T-helper 2 cell treated with Interferon-gamma antibody and Interleukin-4, amounts not matched to agents 5 μg/mL and 100 μg/mL, for 36 hours (primary cell): ENCODE measurements around the gene LTN1.
A peak's percentile ranks its signal among the peaks of the same experiment; 100 is the strongest.
"Not testable (repeated sequence)": the region's sequence is repeated elsewhere in the genome, so short reads cannot be mapped to it uniquely, and the experiment has no call there.

Experiments used
- DNase-seq: peaks from one replicate; pipeline ENCODE4 v3.0.0; 2021; ENCODE audit warnings: low spot score
- H3K27ac Mint-ChIP-seq: one replicate; pipeline ENCODE4 v1.8.0; 2021; ENCODE audit warnings: mild to moderate bottlenecking, mixed read lengths
- H3K27me3 Mint-ChIP-seq: one replicate; pipeline ENCODE4 v1.8.0; 2021; ENCODE audit warnings: low read depth, mixed read lengths
- H3K36me3 Mint-ChIP-seq: one replicate; pipeline ENCODE4 v1.8.0; 2021; ENCODE audit warnings: low read depth, mixed read lengths
- H3K4me1 Mint-ChIP-seq: one replicate; pipeline ENCODE4 v1.8.0; 2021; ENCODE audit warnings: low read depth, mixed read lengths
- H3K4me3 Mint-ChIP-seq: one replicate; pipeline ENCODE4 v1.8.0; 2022; ENCODE audit warnings: mild to moderate bottlenecking, moderate library complexity, mixed read lengths
- H3K9me3 Mint-ChIP-seq: one replicate; pipeline ENCODE4 v1.8.0; 2021; ENCODE audit warnings: mixed read lengths

Gene LTN1

GRCh38 chr21:28931708-28932372, 60.8 kb downstream of the LTN1 start:
- Mint-ChIP-seq H3K36me3 (peaks cover 35% of the 10 kb centered on the region), H3K27ac (peak overlapping the region; percentile 16)
- not testable (repeated sequence) for H3K9me3 Mint-ChIP-seq, H3K27me3 Mint-ChIP-seq, H3K4me3 Mint-ChIP-seq, DNase-seq, H3K4me1 Mint-ChIP-seq

GRCh38 chr21:28928578-28929420, 63.9 kb downstream of the LTN1 start:
- H3K4me1 Mint-ChIP-seq: peaks cover 3% of the 10 kb centered on the region
- H3K4me3 Mint-ChIP-seq: no peak overlapping the region

DNA sequence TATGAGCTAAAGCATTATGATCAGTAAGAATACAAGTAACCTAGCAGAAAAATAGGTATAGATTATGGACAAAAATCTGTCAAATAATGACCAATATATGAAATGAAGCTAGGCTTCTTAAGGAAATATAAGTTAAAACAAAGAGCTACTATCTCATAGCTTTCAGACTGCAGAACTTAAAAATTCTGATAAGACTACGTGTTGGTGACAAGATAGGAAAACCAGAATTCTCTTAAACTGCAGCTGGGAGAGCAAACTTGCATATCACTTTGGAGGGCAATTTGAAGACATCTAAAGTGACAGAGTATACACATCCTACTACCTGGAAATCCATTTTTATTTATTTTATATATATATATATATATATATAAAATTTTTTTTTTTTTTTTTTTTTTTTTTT, 65.5 kb downstream of the LTN1 start:
- Mint-ChIP-seq H3K27me3 (no peaks in the 10 kb centered on the region), H3K36me3 (peaks cover 30% of the 10 kb centered on the region), H3K27ac (no peak overlapping the region), H3K4me1 (peaks cover 2% of the 10 kb centered on the region), H3K9me3 (no peaks in the 10 kb centered on the region), H3K4me3 (no peak overlapping the region)
- no peak for DNase-seq

More at GRCh38 chr21:28928578-28929420, 63.9 kb downstream of the LTN1 start:
- Mint-ChIP-seq H3K9me3 (no peaks in the 10 kb centered on the region), H3K36me3 (peaks cover 36% of the 10 kb centered on the region), H3K27ac (no peak overlapping the region), H3K27me3 (no peaks in the 10 kb centered on the region)
- no peak for DNase-seq

GRCh38 chr21:28923439-28923975, 69.2 kb downstream of the LTN1 start:
- no peak overlapping the region for H3K27ac Mint-ChIP-seq
- no peaks in the 10 kb centered on the region for H3K9me3 Mint-ChIP-seq
- DNase-seq: no peak
- no peaks in the 10 kb centered on the region for H3K4me1 Mint-ChIP-seq
- peaks cover 24% of the 10 kb centered on the region for H3K36me3 Mint-ChIP-seq
- H3K4me3 Mint-ChIP-seq: no peak overlapping the region
- no peaks in the 10 kb centered on the region for H3K27me3 Mint-ChIP-seq

DNA sequence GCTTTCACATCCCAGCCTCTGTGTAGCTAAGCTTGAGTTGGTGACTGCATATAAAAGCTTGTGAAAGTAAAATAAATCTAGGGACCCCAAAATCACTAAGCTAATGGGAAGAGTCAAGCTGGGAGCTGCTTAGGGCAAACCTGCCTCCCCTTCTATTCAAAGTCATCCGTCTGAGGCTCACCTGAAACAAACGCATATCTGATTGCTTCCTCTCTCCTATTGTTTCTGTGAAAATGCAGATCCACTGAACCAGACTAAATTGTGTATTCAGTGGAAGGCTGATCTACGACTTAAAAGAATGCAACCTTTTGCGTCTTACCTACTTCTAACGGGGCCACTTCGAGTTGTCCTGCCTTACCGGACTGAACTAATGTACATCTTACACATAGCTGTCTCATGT, 70.3 kb downstream of the LTN1 start:
- no peak overlapping the region for H3K4me3 Mint-ChIP-seq
- H3K36me3 Mint-ChIP-seq: peaks cover 19% of the 10 kb centered on the region
- no peaks in the 10 kb centered on the region for H3K4me1 Mint-ChIP-seq
- H3K9me3 Mint-ChIP-seq: no peaks in the 10 kb centered on the region
- DNase-seq: no peak
- no peaks in the 10 kb centered on the region for H3K27me3 Mint-ChIP-seq
- no peak overlapping the region for H3K27ac Mint-ChIP-seq

GRCh38 chr21:28916150-28916893, 76.4 kb downstream of the LTN1 start:
- H3K9me3 Mint-ChIP-seq: no peaks in the 10 kb centered on the region
- H3K27me3 Mint-ChIP-seq: peaks cover 15% of the 10 kb centered on the region

DNA sequence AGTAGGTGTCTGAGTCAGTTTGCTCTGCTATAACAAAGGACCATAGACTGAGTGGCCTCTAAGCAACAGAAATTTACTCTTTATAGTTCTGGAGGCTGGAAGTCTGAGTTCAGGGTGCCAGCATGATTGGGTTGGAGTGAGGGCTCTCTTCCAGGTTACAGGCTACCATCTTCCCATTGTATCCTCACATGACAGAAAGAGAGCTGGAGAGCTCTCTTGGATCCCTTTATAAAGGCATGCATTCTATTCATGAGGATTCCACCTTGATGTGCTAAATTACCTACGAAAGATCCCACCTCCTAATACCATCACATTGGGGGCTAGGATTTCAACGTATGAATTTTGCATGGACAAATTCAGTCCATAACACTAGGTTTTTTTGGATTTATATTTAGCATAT, 79.6 kb downstream of the LTN1 start:
- H3K9me3 Mint-ChIP-seq: no peaks in the 10 kb centered on the region
- H3K4me1 Mint-ChIP-seq: peaks cover 2% of the 10 kb centered on the region
- no peak overlapping the region for H3K27ac Mint-ChIP-seq
- no peak for DNase-seq
- H3K4me3 Mint-ChIP-seq: no peak overlapping the region
- peaks cover 25% of the 10 kb centered on the region for H3K27me3 Mint-ChIP-seq
- no peaks in the 10 kb centered on the region for H3K36me3 Mint-ChIP-seq

More at GRCh38 chr21:28916150-28916893, 76.4 kb downstream of the LTN1 start:
- no peak for DNase-seq
- peaks cover 2% of the 10 kb centered on the region for H3K4me1 Mint-ChIP-seq
- H3K27ac Mint-ChIP-seq: no peak overlapping the region
- no peaks in the 10 kb centered on the region for H3K36me3 Mint-ChIP-seq
- no peak overlapping the region for H3K4me3 Mint-ChIP-seq

DNA sequence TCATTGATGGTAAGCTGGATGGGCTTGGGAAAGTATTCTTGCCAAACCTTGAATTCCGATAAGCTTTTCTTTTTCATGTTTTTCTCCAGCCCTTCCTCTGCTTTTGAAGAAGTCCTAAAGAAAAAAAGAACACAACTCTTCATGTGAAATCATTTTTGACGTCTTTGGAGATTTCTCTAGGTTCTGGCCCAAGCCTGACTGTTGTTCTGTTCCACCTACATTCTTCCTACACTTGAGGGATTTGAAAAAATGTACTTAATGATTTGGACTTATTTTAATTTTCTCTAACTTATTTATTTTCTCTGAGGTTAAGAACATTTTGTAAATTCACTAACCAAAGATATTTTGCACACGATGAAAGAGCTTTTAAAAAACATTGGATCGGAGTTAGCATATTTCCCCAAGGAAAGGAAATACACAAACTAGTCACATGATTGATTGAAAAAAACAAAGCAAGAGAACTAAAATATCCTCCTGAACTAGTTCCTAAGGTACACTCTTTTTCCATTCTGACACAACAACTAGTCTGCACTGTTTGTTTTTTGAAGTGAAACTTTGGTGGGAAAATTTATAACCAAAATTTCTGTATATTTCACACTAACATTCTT, 82.3 kb downstream of the LTN1 start:
- no peak for DNase-seq
- H3K4me1 Mint-ChIP-seq: peaks cover 2% of the 10 kb centered on the region
- H3K36me3 Mint-ChIP-seq: no peaks in the 10 kb centered on the region
- no peak overlapping the region for H3K27ac Mint-ChIP-seq
- H3K27me3 Mint-ChIP-seq: peaks cover 25% of the 10 kb centered on the region
- H3K4me3 Mint-ChIP-seq: no peak overlapping the region
- no peaks in the 10 kb centered on the region for H3K9me3 Mint-ChIP-seq

DNA sequence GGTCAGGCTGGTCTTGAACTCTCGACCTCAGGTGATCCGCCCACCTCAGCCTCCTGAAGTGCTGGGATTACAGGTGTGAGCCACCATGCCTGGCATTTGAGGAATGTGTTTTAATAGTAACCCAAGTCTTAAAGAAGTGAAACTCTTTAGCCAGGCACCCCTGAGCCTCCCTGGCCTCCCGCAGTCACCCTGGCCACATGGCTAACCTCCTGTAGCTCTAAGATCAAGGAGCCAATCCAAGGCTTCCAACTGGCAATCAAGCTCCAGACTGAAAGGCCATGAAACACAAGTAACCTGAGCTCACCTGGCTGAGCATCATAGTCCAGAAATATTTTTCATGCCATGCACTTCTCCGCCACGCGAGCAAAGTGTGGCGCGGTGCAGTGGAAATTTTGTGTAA, 84.3 kb downstream of the LTN1 start:
- Mint-ChIP-seq H3K27me3 (peaks cover 20% of the 10 kb centered on the region), H3K36me3 (no peaks in the 10 kb centered on the region), H3K4me1 (no peaks in the 10 kb centered on the region), H3K27ac (no peak overlapping the region), H3K4me3 (no peak overlapping the region), H3K9me3 (no peaks in the 10 kb centered on the region)
- DNase-seq: no peak

DNA sequence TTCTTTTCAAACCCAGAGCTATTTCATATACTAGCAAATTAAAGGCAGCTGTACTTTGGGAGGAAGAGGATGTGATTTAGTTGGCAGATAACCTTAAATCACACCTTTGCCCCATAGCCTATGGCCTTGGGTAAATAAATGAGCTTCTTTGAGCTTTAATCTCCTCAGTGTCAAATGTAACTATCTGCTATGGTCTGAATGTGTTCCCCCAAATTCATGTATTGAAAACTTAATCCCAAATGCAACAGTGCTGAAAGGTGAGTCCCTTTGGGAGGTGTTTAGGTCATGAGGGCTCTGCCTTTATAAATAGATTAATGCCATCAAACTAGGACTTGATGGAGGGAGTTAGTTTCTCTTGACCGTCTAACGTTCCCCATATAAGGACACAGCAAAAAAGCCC, 85.8 kb downstream of the LTN1 start:
- H3K9me3 Mint-ChIP-seq: no peaks in the 10 kb centered on the region
- no peak overlapping the region for H3K4me3 Mint-ChIP-seq
- H3K36me3 Mint-ChIP-seq: no peaks in the 10 kb centered on the region
- H3K27me3 Mint-ChIP-seq: peaks cover 12% of the 10 kb centered on the region
- no peak for DNase-seq
- H3K4me1 Mint-ChIP-seq: no peaks in the 10 kb centered on the region
- no peak overlapping the region for H3K27ac Mint-ChIP-seq

DNA sequence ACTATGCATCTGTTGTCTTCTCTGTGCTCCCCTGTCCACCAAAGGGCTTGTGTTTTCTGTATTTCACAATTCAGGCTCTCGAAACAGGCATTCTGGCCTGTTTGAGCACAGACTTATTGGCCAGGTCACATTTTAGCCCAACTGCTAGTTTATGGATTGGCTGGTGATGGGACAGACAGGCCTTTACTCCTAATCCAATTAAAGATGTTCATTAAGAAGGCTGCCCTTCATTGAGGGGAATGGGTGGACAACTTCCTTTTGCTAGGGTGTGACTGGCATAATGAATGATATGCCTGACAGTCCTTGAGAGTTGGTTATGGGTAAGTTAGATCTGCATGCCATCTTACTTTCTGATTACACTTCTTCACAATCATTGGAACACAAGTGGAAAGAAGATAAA, 86.4 kb downstream of the LTN1 start:
- Mint-ChIP-seq H3K27ac (no peak overlapping the region), H3K9me3 (no peaks in the 10 kb centered on the region), H3K36me3 (no peaks in the 10 kb centered on the region), H3K4me1 (no peaks in the 10 kb centered on the region), H3K4me3 (no peak overlapping the region), H3K27me3 (peaks cover 11% of the 10 kb centered on the region)
- no peak for DNase-seq

- H3K4me3 Mint-ChIP-seq: no peak overlapping the region
- no peaks in the 10 kb centered on the region for H3K4me1 Mint-ChIP-seq
- H3K36me3 Mint-ChIP-seq: no peaks in the 10 kb centered on the region
- no peak for DNase-seq
- H3K27ac Mint-ChIP-seq: no peak overlapping the region
- H3K27me3 Mint-ChIP-seq: peaks cover 2% of the 10 kb centered on the region
- H3K9me3 Mint-ChIP-seq: no peaks in the 10 kb centered on the region
Observed at GRCh38 chr21:28904961-28905435, 87.7 kb downstream of the LTN1 start.

DNA sequence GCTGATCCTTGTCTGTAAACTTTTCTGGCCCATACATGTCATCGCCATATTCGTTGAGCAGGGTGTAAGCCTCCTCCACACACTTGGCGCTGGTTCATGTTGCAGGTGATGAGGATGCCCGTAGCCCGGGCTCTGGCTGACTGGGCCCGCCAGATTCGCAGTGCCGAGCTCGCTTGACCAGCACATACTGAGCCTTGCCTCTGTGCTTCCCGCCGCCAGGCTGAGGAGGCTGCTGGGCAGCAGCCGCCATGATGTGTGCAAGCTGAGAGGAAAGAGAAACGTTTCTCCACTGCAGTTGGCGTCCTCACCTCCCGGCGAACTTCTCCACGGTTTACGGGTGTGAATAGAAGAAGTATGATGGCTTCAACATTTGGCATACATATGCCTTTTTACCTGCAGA, 89.2 kb downstream of the LTN1 start:
- Mint-ChIP-seq H3K36me3 (no peaks in the 10 kb centered on the region), H3K27ac (no peak overlapping the region), H3K4me3 (no peak overlapping the region), H3K9me3 (no peaks in the 10 kb centered on the region), H3K27me3 (peaks cover 7% of the 10 kb centered on the region), H3K4me1 (no peaks in the 10 kb centered on the region)
- no peak for DNase-seq
